ENCODE results near the gene LBH. TPM values are rescaled to one million over a fixed set of nuclear protein-coding genes. Genes with fewer than 3 reads are reported as not detected.

Gene LBH
- total and polyA plus RNA-seq, 7 donors = 6.5 to 15.5 (median 11.1) TPM

DNA sequence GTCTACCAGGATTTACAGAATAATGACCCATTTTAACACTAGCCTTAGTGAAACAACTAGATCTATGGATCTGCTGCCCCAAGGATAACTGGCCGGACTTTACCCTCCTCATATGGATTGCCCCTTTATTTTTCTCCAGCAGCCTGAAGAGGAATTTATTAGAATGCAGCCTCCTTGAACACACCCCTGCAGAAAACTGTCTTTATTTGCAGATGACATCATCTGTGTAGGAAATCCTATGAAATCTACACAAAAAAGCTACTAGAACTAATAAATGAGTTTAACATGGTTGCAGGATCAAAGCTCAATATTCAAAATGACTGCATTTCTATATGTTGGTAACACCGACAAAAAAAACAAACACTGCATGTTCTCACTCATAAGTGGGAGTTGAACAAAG lies 29.6 kb downstream of the LBH start:
- Histone ChIP-seq H3K9me3 (no peaks in the 10 kb centered on the region), H3K27ac (no peak overlapping the region), H3K36me3 (ENCODE audit: insufficient read depth in 1 of 2, low read depth in 1 of 2) (no peaks in the 10 kb centered on the region), H3K4me1 (no peaks in the 10 kb centered on the region), H3K27me3 (ENCODE audit: insufficient read depth in 3 of 3, low read length in 2 of 3) (no peaks in the 10 kb centered on the region), H3K4me3 (no peak overlapping the region)
- DNase-seq (no peak), ATAC-seq (no peak)
- 81 to 90% (median 88%) methylated on average over 2 of the region's 2 CpGs for WGBS, 3 donors
- intact Hi-C loops (cut with DNase I) = no loop called here
- TF ChIP-seq, protein P1, sequence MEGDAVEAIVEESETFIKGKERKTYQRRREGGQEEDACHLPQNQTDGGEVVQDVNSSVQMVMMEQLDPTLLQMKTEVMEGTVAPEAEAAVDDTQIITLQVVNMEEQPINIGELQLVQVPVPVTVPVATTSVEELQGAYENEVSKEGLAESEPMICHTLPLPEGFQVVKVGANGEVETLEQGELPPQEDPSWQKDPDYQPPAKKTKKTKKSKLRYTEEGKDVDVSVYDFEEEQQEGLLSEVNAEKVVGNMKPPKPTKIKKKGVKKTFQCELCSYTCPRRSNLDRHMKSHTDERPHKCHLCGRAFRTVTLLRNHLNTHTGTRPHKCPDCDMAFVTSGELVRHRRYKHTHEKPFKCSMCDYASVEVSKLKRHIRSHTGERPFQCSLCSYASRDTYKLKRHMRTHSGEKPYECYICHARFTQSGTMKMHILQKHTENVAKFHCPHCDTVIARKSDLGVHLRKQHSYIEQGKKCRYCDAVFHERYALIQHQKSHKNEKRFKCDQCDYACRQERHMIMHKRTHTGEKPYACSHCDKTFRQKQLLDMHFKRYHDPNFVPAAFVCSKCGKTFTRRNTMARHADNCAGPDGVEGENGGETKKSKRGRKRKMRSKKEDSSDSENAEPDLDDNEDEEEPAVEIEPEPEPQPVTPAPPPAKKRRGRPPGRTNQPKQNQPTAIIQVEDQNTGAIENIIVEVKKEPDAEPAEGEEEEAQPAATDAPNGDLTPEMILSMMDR (IDR thresholded peaks at IDR 0.05) = no peak

DNA sequence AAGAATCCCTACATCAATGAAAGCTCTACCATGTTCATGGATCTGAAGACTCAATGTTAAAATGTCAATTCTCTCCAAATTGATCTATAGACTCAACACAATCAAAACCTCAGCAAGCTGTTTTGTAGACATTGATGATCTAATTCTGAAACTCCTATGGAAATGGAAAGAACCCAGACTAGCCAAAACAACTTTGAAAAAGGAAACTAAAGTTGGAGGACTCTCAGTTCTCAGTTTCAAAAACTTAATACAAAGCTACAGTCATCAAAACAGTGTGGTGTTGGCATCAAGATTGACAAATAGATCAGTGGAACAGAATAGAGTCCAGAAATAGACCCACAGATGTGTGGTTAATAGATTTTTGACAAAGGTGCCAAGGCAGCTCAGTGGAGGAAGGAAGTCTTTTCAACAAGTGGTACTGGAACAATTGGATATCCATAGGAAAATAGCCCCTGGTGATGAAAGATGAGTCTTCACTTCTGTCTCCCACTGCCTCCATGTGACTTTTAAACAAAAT lies 30.4 kb downstream of the LBH start:
- TF ChIP-seq, protein P1 (IDR thresholded peaks at IDR 0.05) = no peak
- intact Hi-C loops (cut with DNase I) = no loop called here
- Histone ChIP-seq H3K4me3 (no peak overlapping the region), H3K27me3 (ENCODE audit: insufficient read depth in 3 of 3, low read length in 2 of 3) (no peaks in the 10 kb centered on the region), H3K4me1 (no peaks in the 10 kb centered on the region), H3K27ac (no peak overlapping the region), H3K36me3 (ENCODE audit: insufficient read depth in 1 of 2, low read depth in 1 of 2) (no peaks in the 10 kb centered on the region), H3K9me3 (no peaks in the 10 kb centered on the region)
- DNase-seq (no peak), ATAC-seq (no peak)

DNA sequence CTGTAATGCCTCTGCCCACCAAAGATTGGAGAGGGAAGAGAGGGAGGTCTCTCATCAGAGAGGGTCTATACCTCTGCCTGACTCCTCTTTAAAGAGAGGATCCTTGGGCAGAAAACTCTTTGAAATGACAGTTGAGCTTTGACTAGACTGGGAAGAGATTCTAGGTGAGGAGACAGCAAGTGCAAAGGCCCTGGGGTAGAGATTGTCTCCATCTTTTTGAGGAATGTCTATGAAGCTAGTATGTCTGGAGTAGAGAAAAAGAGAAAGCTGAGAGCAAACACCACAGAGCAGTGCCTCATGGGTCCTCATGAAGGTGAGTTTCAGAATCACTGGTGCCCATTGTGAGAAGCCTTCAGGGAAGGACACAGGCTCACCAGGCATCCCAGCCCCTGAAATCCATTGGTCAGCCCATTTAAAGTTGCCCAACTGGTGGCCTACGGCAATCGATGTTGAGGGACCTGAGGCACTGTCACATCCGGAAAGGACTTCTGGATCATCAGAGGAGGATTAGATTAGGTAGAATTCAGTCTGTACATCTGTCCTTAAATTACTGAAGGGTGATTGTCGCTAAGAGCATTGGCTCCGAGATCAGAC lies 31.5 kb downstream of the LBH start:
- intact Hi-C loops (cut with DNase I) = no loop called here
- 85 to 96% (median 95%) methylated on average over 5 of the region's 5 CpGs for WGBS, 3 donors
- Histone ChIP-seq H3K27me3 (ENCODE audit: insufficient read depth in 3 of 3, low read length in 2 of 3) (no peaks in the 10 kb centered on the region), H3K4me1 (no peaks in the 10 kb centered on the region), H3K9me3 (no peaks in the 10 kb centered on the region), H3K27ac (no peak overlapping the region), H3K36me3 (ENCODE audit: insufficient read depth in 1 of 2, low read depth in 1 of 2) (no peaks in the 10 kb centered on the region), H3K4me3 (no peak overlapping the region)
- DNase-seq = no peak
- TF ChIP-seq, protein P1 (IDR thresholded peaks at IDR 0.05) = no peak
- no peak for ATAC-seq

DNA sequence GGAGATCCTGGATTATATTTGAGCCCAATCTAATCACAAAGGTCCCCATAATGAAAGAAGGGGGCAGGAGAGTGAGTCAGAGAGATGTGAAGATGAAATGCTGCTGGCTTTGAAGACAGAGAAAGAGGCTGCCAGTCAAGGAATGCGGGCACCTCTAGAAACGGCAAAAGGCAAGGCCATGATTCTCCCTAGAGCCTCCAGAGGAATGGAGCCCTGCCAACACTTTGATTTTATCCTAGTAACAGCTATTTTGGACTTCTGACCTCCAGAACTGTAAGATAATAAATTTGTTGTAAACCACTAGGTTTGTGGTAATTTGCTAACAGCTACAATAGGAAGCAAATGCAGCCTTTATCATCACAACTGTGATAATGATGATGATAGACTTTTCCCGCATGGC lies 32.9 kb downstream of the LBH start:
- Histone ChIP-seq H3K27me3 (ENCODE audit: insufficient read depth in 3 of 3, low read length in 2 of 3) (no peaks in the 10 kb centered on the region), H3K36me3 (ENCODE audit: insufficient read depth in 1 of 2, low read depth in 1 of 2) (no peaks in the 10 kb centered on the region), H3K4me1 (no peaks in the 10 kb centered on the region), H3K4me3 (no peak overlapping the region), H3K27ac (no peak overlapping the region), H3K9me3 (no peaks in the 10 kb centered on the region)
- WGBS, 3 donors = 77 to 83% (median 82%) methylated on average over 3 of the region's 3 CpGs
- TF ChIP-seq, protein P1 (IDR thresholded peaks at IDR 0.05) = no peak
- no peak for ATAC-seq
- DNase-seq = no peak
- intact Hi-C loops (cut with DNase I) = no loop called here
